Stomach (tissue), 4 donors: ENCODE data around the gene DIAPH2.

Experiments used
- CTCF ChIP-seq, 7 experiments: fragments of 450-650 bp in 4 of 7; fragments of 200-600 bp in 3 of 7; sonication (generic) in 3 of 7; IDR thresholded peaks; one replicate each; pipeline ENCODE4 v1.5.1; 2016 to 2019; ENCODE audit warnings: antibody characterized with exemption in 7 of 7, control low read depth in 2 of 7, mild to moderate bottlenecking in 1 of 7
- POLR2A ChIP-seq, 4 donors: fragments of 450-650 bp; IDR thresholded peaks; one replicate each; pipeline ENCODE4 v1.6.1; 2016; ENCODE audit warnings: antibody characterized with exemption in 4 of 4, control low read depth in 2 of 4, mild to moderate bottlenecking in 1 of 4, moderate library complexity in 1 of 4
- POLR2AphosphoS5 ChIP-seq, 3 donors: sonication (generic); formaldehyde crosslinking; IDR thresholded peaks; one replicate each; pipeline ENCODE4 v1.6.1; 2016; ENCODE audit warnings: antibody characterized with exemption in 3 of 3

- TF ChIP-seq CTCF (IDR thresholded peaks at IDR 0.05): no peak
- TF ChIP-seq POLR2AphosphoS5 (IDR thresholded peaks at IDR 0.05): no peak
- TF ChIP-seq POLR2A (IDR thresholded peaks at IDR 0.05): no peak
Observed at GRCh38 chrX:96703816-96704215, 19.2 kb downstream of the DIAPH2 start.
